CD4-positive, alpha-beta T cell (primary cell): ENCODE data around the gene TIMD4. TPM values are rescaled to one million over a fixed set of nuclear protein-coding genes. Genes with fewer than 3 reads are reported as not detected.
"Not testable (repeated sequence)": the region's sequence is repeated elsewhere in the genome, so short reads cannot be mapped to it uniquely, and the experiment has no call there.

Experiments used
- ATAC-seq: fragments of 200-7000 bp; cut with Tn5 transposase; one replicate; pipeline ENCODE4 v1.10.0; 2022; ENCODE audit warnings: mild to moderate bottlenecking; ENCODE audit not compliant: poor library complexity
- CTCF ChIA-PET: fragments of 350-600 bp; sonication (Branson Sonifier 250); formaldehyde crosslinking; loops from one replicate; lab custom pipeline; 2021; ENCODE audit warnings: antibody characterized with exemption, inconsistent platforms; lab: Charles Lee
- POLR2A ChIA-PET: fragments of 350-600 bp; sonication (Branson Sonifier 250); formaldehyde crosslinking; loops from one replicate; lab custom pipeline; 2021; ENCODE audit warnings: antibody characterized with exemption, inconsistent platforms; lab: Charles Lee
- DNase-seq, 14 experiments: peaks; one replicate each; pipeline ENCODE4 v3.0.0-alpha.2; 2013 to 2020; ENCODE audit warnings: mixed read lengths in 2 of 14
- H3K27ac ChIP-seq, 2 donors: one replicate each; pipeline versions ENCODE4 v1.5.1 to v1.7.0; 2013; ENCODE audit warnings: low read length in 2 of 2, low read depth in 1 of 2, mild to moderate bottlenecking in 1 of 2
- H3K27me3 ChIP-seq, 2 experiments: 1 replicate in 1 of 2; 2 replicates in 1 of 2; pipeline versions ENCODE4 v1.6.1 to v1.7.0; 2013; ENCODE audit warnings: low read length in 2 of 2, control low read depth in 1 of 2, mild to moderate bottlenecking in 1 of 2, moderate library complexity in 1 of 2; ENCODE audit not compliant: insufficient read depth in 2 of 2, control insufficient read depth in 1 of 2
- H3K36me3 ChIP-seq: one replicate; pipeline ENCODE4 v1.6.1; 2013; ENCODE audit warnings: low read length, control low read depth; ENCODE audit not compliant: insufficient read depth
- H3K4me1 ChIP-seq: one replicate; pipeline ENCODE4 v1.6.1; 2013; ENCODE audit warnings: low read length, control low read depth; ENCODE audit not compliant: insufficient read depth
- H3K4me3 ChIP-seq: one replicate; pipeline ENCODE4 v1.5.1; 2013; ENCODE audit warnings: mild to moderate bottlenecking, low read length, moderate library complexity
- H3K9me3 ChIP-seq, 2 experiments: 1 replicate in 1 of 2; 2 replicates in 1 of 2; pipeline versions ENCODE4 v1.6.1 to v1.7.0; 2013; ENCODE audit warnings: low read length in 2 of 2, mild to moderate bottlenecking in 2 of 2, control low read depth in 1 of 2, moderate library complexity in 1 of 2; ENCODE audit not compliant: control insufficient read depth in 1 of 2, insufficient read depth in 1 of 2
- H3K27ac Mint-ChIP-seq: one replicate; pipeline ENCODE4 v1.8.0; 2020; ENCODE audit warnings: mixed read lengths
- H3K27me3 Mint-ChIP-seq: one replicate; pipeline ENCODE4 v1.8.0; 2021; ENCODE audit warnings: mixed read lengths
- H3K36me3 Mint-ChIP-seq: one replicate; pipeline ENCODE4 v1.8.0; 2021; ENCODE audit warnings: low read depth, mixed read lengths
- H3K4me1 Mint-ChIP-seq: one replicate; pipeline ENCODE4 v1.8.0; 2021; ENCODE audit warnings: low read depth, mixed read lengths
- H3K4me3 Mint-ChIP-seq: one replicate; pipeline ENCODE4 v1.8.0; 2020; ENCODE audit warnings: mild to moderate bottlenecking, mixed read lengths
- H3K9me3 Mint-ChIP-seq: one replicate; pipeline ENCODE4 v1.8.0; 2020; ENCODE audit warnings: mixed read lengths
- intact Hi-C, 2 experiments: fragments of 100-400 bp; cut with DNase I in 1 of 2; cut with micrococcal nuclease in 1 of 2; formaldehyde crosslinking; loops; one replicate each; pipeline versions ENCODE4 v1.15.1 to v1.9.0; 2023 to 2025; cut with DNase I, micrococcal nuclease
- total RNA-seq, 174 experiments: library from RNA in 2 of 174; stranded (reverse) in 2 of 174; gene quantifications; one replicate each; pipeline ENCODE4 v1.2.3 and lab custom pipeline; 2021 to 2026
- TF ChIP-seq, protein P1 (sequence below): fragments of 200-600 bp; IDR thresholded peaks from one replicate; pipeline ENCODE4 v1.8.0; 2022; ENCODE audit warnings: antibody characterized with exemption, mild to moderate bottlenecking

Gene TIMD4
- total RNA-seq, 2 experiments from 2014 or later = 1.6 to 2.0 TPM

DNA sequence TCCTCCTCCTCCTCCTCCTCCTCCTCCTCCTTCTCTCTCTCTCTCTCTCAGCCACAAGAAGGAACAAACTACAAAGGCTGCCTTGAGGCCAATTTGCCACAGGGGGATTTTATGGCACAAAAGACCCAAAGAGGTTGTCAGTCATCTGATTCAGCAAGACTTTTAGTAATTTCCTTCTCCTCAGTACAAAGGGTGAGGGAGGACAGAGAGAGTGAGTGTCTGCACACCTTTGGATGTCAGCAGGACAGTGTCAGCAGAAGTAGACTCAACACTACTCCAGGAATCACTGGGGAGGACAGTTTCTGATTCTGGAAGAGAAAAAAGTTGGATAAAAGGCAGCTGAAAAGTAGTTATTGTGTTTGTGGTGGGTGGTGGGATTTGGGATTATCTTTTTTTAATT is 13.6 kb downstream of the TIMD4 start:
- H3K27me3 ChIP-seq = no peaks in the 10 kb centered on the region
- ChIA-PET POLR2A (no interaction called here), CTCF (no interaction called here)
- Mint-ChIP-seq H3K4me3 (no peak overlapping the region), H3K27ac (no peak overlapping the region), H3K27me3 (no peaks in the 10 kb centered on the region), H3K4me1 (no peaks in the 10 kb centered on the region), H3K9me3 (no peaks in the 10 kb centered on the region), H3K36me3 (peaks cover 23% of the 10 kb centered on the region)
- no peak overlapping the region for H3K27ac ChIP-seq
- H3K4me1 ChIP-seq = no peaks in the 10 kb centered on the region
- H3K9me3 ChIP-seq = no peaks in the 10 kb centered on the region
- intact Hi-C loops = loop anchor here in 1 of 2 experiments (10.0 kb wide), 1 partner anchor 275 kb away; no protein-coding TSS in a partner anchor
- H3K4me3 ChIP-seq = no peak overlapping the region
- DNase-seq (no peak), ATAC-seq (no peak)
- TF ChIP-seq, protein P1, sequence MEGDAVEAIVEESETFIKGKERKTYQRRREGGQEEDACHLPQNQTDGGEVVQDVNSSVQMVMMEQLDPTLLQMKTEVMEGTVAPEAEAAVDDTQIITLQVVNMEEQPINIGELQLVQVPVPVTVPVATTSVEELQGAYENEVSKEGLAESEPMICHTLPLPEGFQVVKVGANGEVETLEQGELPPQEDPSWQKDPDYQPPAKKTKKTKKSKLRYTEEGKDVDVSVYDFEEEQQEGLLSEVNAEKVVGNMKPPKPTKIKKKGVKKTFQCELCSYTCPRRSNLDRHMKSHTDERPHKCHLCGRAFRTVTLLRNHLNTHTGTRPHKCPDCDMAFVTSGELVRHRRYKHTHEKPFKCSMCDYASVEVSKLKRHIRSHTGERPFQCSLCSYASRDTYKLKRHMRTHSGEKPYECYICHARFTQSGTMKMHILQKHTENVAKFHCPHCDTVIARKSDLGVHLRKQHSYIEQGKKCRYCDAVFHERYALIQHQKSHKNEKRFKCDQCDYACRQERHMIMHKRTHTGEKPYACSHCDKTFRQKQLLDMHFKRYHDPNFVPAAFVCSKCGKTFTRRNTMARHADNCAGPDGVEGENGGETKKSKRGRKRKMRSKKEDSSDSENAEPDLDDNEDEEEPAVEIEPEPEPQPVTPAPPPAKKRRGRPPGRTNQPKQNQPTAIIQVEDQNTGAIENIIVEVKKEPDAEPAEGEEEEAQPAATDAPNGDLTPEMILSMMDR = no peak
- no peaks in the 10 kb centered on the region for H3K36me3 ChIP-seq

DNA sequence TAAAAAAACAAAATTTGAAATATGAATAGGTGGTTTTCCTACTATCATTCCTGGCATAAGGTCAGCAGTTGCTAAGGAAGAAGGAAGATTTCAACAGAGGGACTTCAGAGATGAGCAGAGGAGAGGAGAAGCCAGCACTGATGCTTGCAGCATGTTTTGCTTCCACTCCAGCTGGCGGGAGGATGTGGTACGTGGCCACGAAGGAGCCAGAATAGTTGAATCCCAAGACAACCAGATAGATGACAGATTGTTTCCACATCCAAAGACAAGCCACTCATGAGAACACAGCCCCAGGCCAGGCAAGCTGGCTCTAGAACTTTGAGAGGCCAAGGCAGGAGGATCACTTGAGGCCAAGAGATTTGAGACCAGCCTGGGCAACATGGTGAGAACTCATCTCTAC is 15.1 kb downstream of the TIMD4 start:
- H3K4me1 Mint-ChIP-seq = no peaks in the 10 kb centered on the region
- intact Hi-C loops = loop anchor here in 1 of 2 experiments (10.0 kb wide), 1 partner anchor 273 kb away; no protein-coding TSS in a partner anchor
- H3K4me3 Mint-ChIP-seq = no peak overlapping the region
- H3K9me3 Mint-ChIP-seq = no peaks in the 10 kb centered on the region
- H3K4me3 ChIP-seq = no peak overlapping the region
- no peaks in the 10 kb centered on the region for H3K9me3 ChIP-seq
- peaks cover 23% of the 10 kb centered on the region for H3K36me3 Mint-ChIP-seq
- no peak for DNase-seq
- ATAC-seq = no peak
- H3K27ac Mint-ChIP-seq = no peak overlapping the region
- H3K27me3 ChIP-seq = no peaks in the 10 kb centered on the region
- CTCF ChIA-PET = no interaction called here
- no peaks in the 10 kb centered on the region for H3K36me3 ChIP-seq
- no peak overlapping the region for H3K27ac ChIP-seq
- H3K27me3 Mint-ChIP-seq = no peaks in the 10 kb centered on the region
- POLR2A ChIA-PET = no interaction called here
- H3K4me1 ChIP-seq = no peaks in the 10 kb centered on the region
- TF ChIP-seq, protein P1 = no peak

- no peaks in the 10 kb centered on the region for H3K27me3 Mint-ChIP-seq
- peak overlapping the region; percentile 35 for H3K27ac Mint-ChIP-seq
- H3K4me1 ChIP-seq = peaks cover 5% of the 10 kb centered on the region
- intact Hi-C loops = loop anchor here in 1 of 2 experiments (10.0 kb wide), 1 partner anchor 267 kb away; no protein-coding TSS in a partner anchor
- TF ChIP-seq, protein P1 = no peak
- ATAC-seq (no peak), DNase-seq (peak in 1 of 14 experiments; percentile 28)
- peak overlapping the region in 1 of 2 donors; percentile 26 for H3K27ac ChIP-seq
- no peaks in the 10 kb centered on the region for H3K36me3 ChIP-seq
- no peak overlapping the region for H3K4me3 ChIP-seq
- ChIA-PET POLR2A (interaction anchor here (1.4 kb wide), 1 partner anchor 28 kb away, joined by 6 read pairs; no protein-coding TSS in a partner anchor), CTCF (no interaction called here)
- H3K27me3 ChIP-seq = no peaks in the 10 kb centered on the region
- no peaks in the 10 kb centered on the region for H3K36me3 Mint-ChIP-seq
- peaks cover 8% of the 10 kb centered on the region for H3K4me1 Mint-ChIP-seq
- H3K4me3 Mint-ChIP-seq = peak overlapping the region; percentile 8
- no peaks in the 10 kb centered on the region for H3K9me3 Mint-ChIP-seq
- H3K9me3 ChIP-seq = peaks cover 0 to 11% of the 10 kb centered on the region in 2 experiments
Observed at GRCh38 chr5:156942064-156942463, 21.0 kb downstream of the TIMD4 start.

DNA sequence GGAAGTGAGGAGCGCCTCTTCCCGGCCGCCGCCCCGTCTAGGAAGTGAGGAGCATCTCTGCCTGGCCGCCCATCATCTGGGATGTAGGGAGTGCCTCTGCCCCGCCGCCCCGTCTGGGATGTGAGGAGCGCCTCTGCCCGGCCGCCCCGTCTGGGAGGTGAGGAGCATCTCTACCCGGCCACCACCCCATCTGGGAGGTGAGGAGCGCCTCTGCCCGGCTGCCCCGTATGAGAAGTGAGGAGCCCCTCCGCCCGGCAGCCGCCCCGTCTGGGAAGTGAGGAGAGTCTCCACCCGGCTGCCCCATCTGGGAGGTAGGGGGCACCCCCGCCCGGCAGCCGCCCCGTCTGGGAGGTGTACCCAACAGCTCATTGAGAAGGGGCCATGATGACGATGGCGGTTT is 22.6 kb downstream of the TIMD4 start:
- not testable (repeated sequence) for H3K9me3 Mint-ChIP-seq

More for the DNA sequence above, 22.6 kb downstream of the TIMD4 start:
- H3K36me3 ChIP-seq, CTCF ChIA-PET, H3K4me1 Mint-ChIP-seq, H3K4me3 ChIP-seq, H3K36me3 Mint-ChIP-seq, ATAC-seq, H3K27me3 Mint-ChIP-seq, H3K4me3 Mint-ChIP-seq, POLR2A ChIA-PET, DNase-seq, H3K27ac Mint-ChIP-seq, H3K27ac ChIP-seq, H3K27me3 ChIP-seq, H3K4me1 ChIP-seq: not testable (repeated sequence)
- intact Hi-C loops = loop anchor here in 1 of 2 experiments (10.0 kb wide), 1 partner anchor 266 kb away; no protein-coding TSS in a partner anchor
- H3K9me3 ChIP-seq = peaks cover 0 to 11% of the 10 kb centered on the region in 2 experiments
